Effector memory CD8-positive, alpha-beta T cell (primary cell): Measurements from ENCODE around the gene ANKRD24.
"Not testable (repeated sequence)": the region's sequence is repeated elsewhere in the genome, so short reads cannot be mapped to it uniquely, and the experiment has no call there.

Source experiments
- ATAC-seq: fragments of 150-1000 bp; cut with Tn5 transposase; replicated peaks from 2 replicates; pipeline ENCODE4 v1.10.0; 2021; ENCODE audit warnings: mild to moderate bottlenecking, moderate library complexity
- DNase-seq, 3 experiments: peaks; one replicate each; pipeline ENCODE4 v3.0.0; 2021
- H3K27ac Mint-ChIP-seq, 2 donors: one replicate each; pipeline ENCODE4 v1.8.0; 2022; ENCODE audit warnings: mild to moderate bottlenecking in 2 of 2, mixed read lengths in 2 of 2, moderate library complexity in 2 of 2
- H3K27me3 Mint-ChIP-seq, 2 donors: one replicate each; pipeline ENCODE4 v1.8.0; 2022; ENCODE audit warnings: mixed read lengths in 2 of 2
- H3K36me3 Mint-ChIP-seq: one replicate; pipeline ENCODE4 v1.8.0; 2022; ENCODE audit warnings: mild to moderate bottlenecking, moderate library complexity, mixed read lengths; ENCODE audit not compliant: insufficient read depth
- H3K4me1 Mint-ChIP-seq, 2 donors: one replicate each; pipeline ENCODE4 v1.8.0; 2022; ENCODE audit warnings: low read depth in 2 of 2, mixed read lengths in 2 of 2
- H3K4me3 Mint-ChIP-seq, 2 donors: one replicate each; pipeline ENCODE4 v1.8.0; 2022; ENCODE audit warnings: mild to moderate bottlenecking in 2 of 2, mixed read lengths in 2 of 2, moderate library complexity in 2 of 2
- H3K9me3 Mint-ChIP-seq, 2 donors: one replicate each; pipeline ENCODE4 v1.8.0; 2022; ENCODE audit warnings: mixed read lengths in 2 of 2
- total RNA-seq, 9 experiments: gene quantifications; one replicate each; lab custom pipeline; 2026; lab: John Stamatoyannopoulos, UW

The ANKRD24 gene
- 0.30 to 3.1 (median 0.88) reads per million in 9 experiments for total RNA-seq

DNA sequence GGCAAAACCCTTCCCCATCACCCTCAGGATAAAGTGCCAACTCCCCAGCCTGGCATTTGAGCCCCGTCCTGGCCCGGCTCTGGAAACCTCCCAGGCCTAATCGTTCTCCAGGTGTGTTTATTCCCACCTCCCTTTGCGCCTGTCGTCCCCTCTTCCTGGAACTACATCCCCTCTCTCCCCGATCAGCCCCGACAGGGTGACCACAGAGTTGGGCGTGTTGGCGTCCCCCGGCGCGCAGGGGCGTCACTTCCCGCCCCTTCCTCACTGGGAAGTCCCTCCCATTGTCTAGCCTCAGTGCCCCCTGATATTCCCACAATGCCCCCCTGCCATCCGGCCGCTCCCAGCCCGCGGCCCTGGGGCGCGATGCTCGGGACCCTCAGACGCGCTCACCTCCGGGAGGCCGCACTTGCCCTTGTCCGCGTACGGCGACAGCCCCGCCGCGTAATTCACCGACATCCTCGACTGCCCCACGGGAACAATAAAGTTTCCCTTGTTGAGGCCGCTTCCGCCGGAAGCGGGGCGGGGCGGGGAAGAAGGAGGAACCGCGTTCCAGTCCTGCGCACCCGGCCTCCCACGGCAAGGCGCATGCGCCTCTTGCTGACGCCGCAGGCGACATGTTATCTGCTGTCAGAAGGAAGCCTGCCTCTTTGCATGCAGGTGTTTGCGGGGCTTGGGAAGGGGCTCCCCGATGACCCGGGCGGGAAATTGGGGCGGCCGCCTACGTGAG, at the start of gene ANKRD24, which contains the start of gene SIRT6:
Gene ANKRD24, plus strand, starts transcription at position 606 of the 727 bp plus-strand sequence. CDS start 3,737 bp downstream, outside the sequence.
Gene SIRT6, minus strand, starts transcription at position 480 of the 727 bp plus-strand sequence. Its CDS starts 24 bp downstream, at position 456.
- ATAC-seq (peak; percentile 91), DNase-seq (peak; percentile 91 to 95 (median 94))
- Mint-ChIP-seq H3K4me3 (peak within 1 kb of the TSS; percentile 99), H3K27me3 (peaks cover 0 to under 1% of the 10 kb centered on the region in 2 donors), H3K9me3 (no peaks in the 10 kb centered on the region), H3K4me1 (peaks cover 21 to 34% of the 10 kb centered on the region in 2 donors), H3K27ac (peak within 1 kb of the TSS; percentile 97 to 98), H3K36me3 (peaks cover 21% of the 10 kb centered on the region)

DNA sequence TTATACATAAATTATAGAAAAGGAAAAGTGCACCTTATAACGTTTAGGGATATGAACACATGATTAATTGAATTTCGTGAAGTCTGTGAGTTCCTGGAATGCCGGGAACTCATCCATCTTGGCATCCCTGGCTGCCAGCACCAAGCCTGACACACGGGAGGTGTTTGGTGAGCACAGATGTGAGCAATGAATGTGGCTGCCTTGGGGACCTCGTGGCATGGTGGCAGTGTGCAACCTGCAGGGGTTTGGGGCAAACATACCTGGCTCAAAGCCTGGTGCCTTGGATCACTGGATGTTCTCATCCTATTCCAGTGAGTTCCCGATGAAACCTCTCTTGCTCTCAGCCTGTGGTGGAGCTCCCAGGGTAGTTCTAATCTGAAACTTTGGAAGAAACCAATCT, 48.1 kb upstream of the ANKRD24 start:
- H3K9me3 Mint-ChIP-seq, result no peaks in the 10 kb centered on the region
- peaks cover 5 to 9% of the 10 kb centered on the region in 2 donors for H3K27me3 Mint-ChIP-seq
- peaks cover 3% of the 10 kb centered on the region for H3K36me3 Mint-ChIP-seq
- ATAC-seq, result no peak
- H3K4me1 Mint-ChIP-seq, result peaks cover 1 to 2% of the 10 kb centered on the region in 2 donors
- no peak overlapping the region for H3K27ac Mint-ChIP-seq
- H3K4me3 Mint-ChIP-seq, result no peak overlapping the region
- no peak for DNase-seq

DNA sequence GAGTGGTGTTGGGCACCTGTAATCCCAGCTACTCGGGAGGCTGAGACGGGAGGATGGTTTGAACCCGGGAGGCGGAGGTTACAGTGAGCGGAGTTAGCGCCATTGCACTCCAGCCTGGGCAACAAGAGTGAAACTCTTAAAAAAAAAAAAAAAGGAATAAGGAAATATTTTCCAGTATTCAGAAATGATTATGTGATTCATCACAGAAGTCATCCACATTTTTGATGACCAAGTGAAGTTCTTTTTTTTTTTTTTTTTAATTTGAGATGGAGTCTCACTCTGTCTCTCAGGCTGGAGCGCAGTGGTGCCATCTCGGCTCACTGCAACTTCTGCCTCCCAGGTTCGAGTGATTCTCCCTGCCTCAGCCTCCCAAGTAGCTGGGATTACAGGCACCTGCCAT, 47.1 kb upstream of the ANKRD24 start:
- not testable (repeated sequence) for H3K9me3 Mint-ChIP-seq, H3K27me3 Mint-ChIP-seq, H3K27ac Mint-ChIP-seq, DNase-seq, ATAC-seq, H3K4me3 Mint-ChIP-seq, H3K36me3 Mint-ChIP-seq
- peaks cover 10% of the 10 kb centered on the region in 2 donors for H3K4me1 Mint-ChIP-seq

DNA sequence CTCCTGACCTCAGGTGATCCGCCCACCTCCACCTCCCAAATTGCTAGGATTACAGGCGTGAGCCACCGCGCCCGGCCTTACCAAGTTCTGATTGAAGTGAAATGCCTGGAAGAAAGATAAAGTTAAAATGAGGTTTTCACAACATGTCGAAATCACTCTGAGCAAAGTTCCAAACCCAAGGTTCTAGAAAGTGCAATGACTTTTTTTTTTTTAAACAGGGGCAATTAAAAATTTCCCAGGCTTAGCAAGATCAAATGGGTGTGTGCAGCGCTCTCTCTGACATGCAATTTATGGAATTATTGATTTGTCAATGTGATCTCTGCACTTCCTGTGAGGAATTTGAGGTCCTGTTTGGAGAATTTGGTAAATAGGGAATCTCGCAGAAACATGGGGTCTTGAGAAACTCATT, 45.8 kb upstream of the ANKRD24 start:
- Mint-ChIP-seq H3K27me3 (no peaks in the 10 kb centered on the region), H3K27ac (no peak overlapping the region), H3K4me1 (peaks cover 12% of the 10 kb centered on the region in 2 donors), H3K9me3 (no peaks in the 10 kb centered on the region), H3K4me3 (no peak overlapping the region), H3K36me3 (peaks cover 9% of the 10 kb centered on the region)
- DNase-seq (no peak), ATAC-seq (no peak)

DNA sequence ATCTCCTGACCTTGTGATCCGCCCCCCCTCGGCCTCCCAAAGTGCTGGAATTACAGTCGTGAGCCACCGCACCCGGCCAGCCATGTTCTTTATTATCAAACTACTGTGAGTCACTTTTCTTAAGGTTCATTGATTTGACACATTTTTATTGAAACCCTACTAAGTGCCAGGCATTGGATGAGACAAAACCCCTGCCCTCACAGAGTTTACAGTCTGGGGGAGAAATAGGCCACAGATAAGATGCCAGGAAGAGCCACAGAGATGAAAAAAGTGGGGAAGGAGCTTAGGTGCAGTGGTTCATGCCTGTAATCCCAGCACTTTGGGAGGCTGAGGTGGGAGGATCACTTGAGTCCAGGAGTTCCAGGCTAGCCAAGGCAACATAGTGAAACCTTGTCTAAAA, 44.0 kb upstream of the ANKRD24 start:
- Mint-ChIP-seq H3K9me3 (no peaks in the 10 kb centered on the region), H3K36me3 (peaks cover 9% of the 10 kb centered on the region), H3K4me3 (no peak overlapping the region), H3K4me1 (peaks cover 12% of the 10 kb centered on the region in 2 donors), H3K27ac (no peak overlapping the region), H3K27me3 (peaks cover 3 to 9% of the 10 kb centered on the region in 2 donors)
- DNase-seq, result no peak
- ATAC-seq, result no peak

DNA sequence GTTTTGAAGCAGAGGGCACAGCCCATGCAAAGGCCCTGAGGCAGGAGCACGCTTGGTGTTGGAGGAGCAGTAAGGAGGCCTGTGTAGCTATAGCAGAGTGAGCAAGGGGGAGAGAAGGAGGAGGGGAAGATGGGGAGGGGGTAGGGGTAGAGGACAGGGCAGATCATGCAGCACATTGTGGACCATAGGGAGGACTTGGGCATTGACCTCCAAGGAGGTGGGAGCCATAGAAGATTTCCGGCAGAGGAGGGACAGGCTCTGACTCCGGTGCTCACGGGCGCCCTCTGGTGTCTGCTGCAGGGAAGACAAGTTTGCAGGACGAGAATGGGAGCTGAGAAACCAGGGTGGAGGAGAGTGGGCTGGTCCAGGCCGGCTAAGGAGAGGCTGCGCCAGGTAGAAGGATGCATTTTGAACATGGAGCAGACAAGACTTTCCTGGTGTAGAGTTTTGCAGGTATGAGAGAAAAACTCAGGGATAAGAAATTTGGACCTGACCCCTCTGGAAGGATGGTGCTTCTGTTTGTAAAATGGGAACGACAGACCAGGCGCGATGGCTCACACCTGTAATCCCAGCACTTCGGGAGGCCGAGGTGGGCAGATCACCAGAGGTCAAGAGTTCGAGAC, 42.8 kb upstream of the ANKRD24 start:
- ATAC-seq, result peak; percentile 92
- no peaks in the 10 kb centered on the region for H3K9me3 Mint-ChIP-seq
- H3K4me1 Mint-ChIP-seq, result peaks cover 12% of the 10 kb centered on the region in 2 donors
- H3K27ac Mint-ChIP-seq, result no peak overlapping the region
- H3K27me3 Mint-ChIP-seq, result peaks cover 15 to 21% of the 10 kb centered on the region in 2 donors
- peaks cover 9% of the 10 kb centered on the region for H3K36me3 Mint-ChIP-seq
- H3K4me3 Mint-ChIP-seq, result peak overlapping the region; percentile 24 to 44
- peak; percentile 86 to 90 (median 88) for DNase-seq

DNA sequence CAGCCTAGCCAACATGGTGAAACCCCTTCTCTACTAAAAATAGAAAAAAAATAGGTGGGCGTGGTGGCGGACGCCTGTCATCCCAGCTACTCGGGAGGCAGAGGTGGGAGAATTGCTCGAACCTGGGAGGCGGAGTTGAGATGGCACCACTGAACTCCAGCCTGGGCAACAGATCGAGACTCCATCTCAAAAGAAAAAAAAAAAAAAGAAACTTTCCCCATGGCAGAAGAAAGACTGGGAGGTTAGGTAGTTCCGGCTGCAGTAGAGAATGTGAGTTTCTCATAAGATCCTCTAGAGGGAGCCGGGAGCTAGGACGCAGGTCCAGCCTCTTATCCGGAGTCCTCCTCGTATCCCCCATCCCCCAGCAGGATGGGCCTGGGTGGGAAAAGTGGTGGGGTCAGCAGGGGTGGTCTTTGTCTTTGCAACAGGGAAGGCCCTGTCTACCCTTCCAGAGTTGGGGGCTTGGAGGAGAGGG, 42.2 kb upstream of the ANKRD24 start:
- H3K4me3 Mint-ChIP-seq, result peak overlapping the region; percentile 24 to 44
- peaks cover 17 to 24% of the 10 kb centered on the region in 2 donors for H3K27me3 Mint-ChIP-seq
- ATAC-seq (peak; percentile 80), DNase-seq (peak in 2 of 3 experiments; percentile 14 to 22)
- no peaks in the 10 kb centered on the region for H3K9me3 Mint-ChIP-seq
- peaks cover 12% of the 10 kb centered on the region in 2 donors for H3K4me1 Mint-ChIP-seq
- peaks cover 7% of the 10 kb centered on the region for H3K36me3 Mint-ChIP-seq
- no peak overlapping the region for H3K27ac Mint-ChIP-seq

DNA sequence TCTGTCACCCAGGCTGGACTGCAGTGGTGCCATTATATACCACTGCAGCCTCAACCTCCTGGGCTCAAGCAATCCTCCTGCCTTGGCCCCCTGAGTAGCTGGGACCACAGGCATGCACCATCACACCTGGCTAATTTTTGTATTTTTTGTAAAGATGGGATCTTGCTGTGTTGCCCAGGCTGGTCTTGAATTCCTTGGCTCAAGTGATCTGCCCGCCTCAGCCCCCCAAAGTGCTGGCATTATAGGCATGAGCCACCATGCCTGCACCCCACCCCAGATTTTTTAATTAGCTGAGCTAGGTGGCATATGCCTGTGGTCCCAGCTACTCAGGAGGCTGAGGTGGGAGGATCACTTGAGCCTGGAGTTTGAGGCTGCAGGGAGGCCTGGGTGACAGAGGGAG, 39.6 kb upstream of the ANKRD24 start:
- H3K9me3 Mint-ChIP-seq, H3K27ac Mint-ChIP-seq, ATAC-seq, H3K4me3 Mint-ChIP-seq, DNase-seq, H3K36me3 Mint-ChIP-seq: not testable (repeated sequence)
- Mint-ChIP-seq H3K27me3 (peaks cover 23 to 34% of the 10 kb centered on the region in 2 donors), H3K4me1 (peaks cover 12% of the 10 kb centered on the region in 2 donors)

DNA sequence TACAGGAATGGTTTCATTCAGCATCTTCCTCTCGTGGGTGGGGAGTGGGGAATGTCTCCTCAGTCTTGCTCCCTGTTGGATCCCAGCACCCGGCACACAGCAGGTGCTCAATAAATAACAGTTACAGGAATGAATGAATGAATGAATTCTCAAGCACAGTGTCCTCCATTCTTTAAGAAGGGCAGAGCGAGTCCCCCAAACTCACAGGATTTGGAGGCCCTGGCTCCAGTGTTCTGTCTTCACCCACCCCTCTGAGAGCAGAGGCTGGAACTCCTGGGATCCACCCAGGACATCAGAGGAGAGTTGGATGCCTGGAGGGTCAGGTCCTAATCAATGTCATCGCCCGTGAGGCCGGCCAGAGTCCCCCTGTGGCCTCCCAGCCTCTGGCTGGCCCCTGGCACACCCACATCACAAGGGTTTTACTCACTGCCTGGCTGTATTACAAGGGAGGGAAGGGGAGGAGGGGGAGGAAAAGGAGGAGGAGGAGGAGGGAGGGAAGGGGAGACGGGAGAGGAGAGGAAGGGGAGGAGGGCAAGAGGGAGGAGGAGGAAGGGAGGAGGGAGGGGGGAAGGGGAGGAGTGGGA, 37.7 kb upstream of the ANKRD24 start:
- no peak overlapping the region for H3K27ac Mint-ChIP-seq
- H3K9me3 Mint-ChIP-seq, result no peaks in the 10 kb centered on the region
- ATAC-seq, result no peak
- peaks cover 4% of the 10 kb centered on the region for H3K36me3 Mint-ChIP-seq
- H3K27me3 Mint-ChIP-seq, result peaks cover 28 to 41% of the 10 kb centered on the region in 2 donors
- no peak for DNase-seq
- no peak overlapping the region for H3K4me3 Mint-ChIP-seq
- H3K4me1 Mint-ChIP-seq, result peaks cover 6% of the 10 kb centered on the region in 2 donors

DNA sequence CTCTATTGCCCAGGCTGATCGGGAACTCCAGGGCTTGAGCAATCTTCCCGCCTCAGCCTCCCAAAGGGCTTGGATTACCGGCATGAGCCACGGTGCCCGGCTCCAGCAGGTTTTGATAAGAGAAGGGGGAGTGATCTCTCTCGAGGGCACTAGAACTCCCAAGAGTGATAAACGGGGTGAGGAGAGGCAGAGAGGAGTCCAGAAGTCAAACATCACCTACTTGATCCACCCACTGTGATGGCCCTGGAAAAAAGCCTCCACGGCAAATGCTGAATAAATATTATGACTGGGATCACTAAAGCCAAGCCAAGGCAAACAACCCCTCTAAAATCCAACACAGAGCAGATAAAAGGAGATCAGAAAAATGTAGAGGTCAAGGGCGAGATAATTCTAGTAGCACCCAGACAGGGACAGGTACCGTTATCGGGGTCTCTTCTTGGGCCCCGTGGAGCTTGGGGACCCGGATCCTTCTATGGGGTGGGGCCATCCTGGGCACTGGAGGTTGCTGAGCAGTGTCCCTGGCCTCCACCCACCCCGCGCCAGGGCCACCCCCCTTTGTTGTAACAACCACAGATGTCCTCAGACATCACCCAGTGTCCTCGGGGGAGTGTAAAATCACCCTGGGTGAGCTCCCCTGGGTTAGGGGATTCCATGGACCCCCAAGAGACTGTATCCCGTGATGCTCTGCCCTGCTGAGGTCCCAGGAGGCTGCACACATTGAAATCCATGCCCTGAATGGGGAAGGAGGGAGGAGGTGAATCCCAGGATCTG, 32.8 kb upstream of the ANKRD24 start:
- Mint-ChIP-seq H3K36me3 (no peaks in the 10 kb centered on the region), H3K4me1 (peaks cover 0 to 8% of the 10 kb centered on the region in 2 donors), H3K27ac (no peak overlapping the region), H3K4me3 (no peak overlapping the region), H3K9me3 (no peaks in the 10 kb centered on the region), H3K27me3 (peaks cover 19 to 27% of the 10 kb centered on the region in 2 donors)
- ATAC-seq (no peak), DNase-seq (no peak)

DNA sequence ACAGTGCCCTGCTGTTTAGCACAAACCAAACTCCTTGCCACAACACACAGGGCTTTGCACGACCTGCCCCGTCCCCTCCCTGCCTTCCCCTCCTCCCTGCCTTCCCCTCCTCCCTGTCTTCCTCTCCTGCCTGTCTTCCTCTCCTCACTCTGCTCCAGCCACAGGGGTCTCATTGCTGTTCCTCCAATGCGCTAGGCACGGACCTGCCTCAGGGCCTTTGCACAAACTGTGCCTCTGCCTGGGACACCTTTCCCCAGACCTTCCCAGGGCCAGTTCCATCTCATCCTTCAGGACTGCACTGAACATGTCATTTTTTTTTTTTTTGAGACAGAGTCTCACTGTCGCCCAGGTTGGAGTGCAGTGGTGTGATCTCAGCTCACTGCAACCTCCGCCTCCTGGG, 30.9 kb upstream of the ANKRD24 start:
- Mint-ChIP-seq H3K4me1 (peaks cover 0 to 8% of the 10 kb centered on the region in 2 donors), H3K9me3 (no peaks in the 10 kb centered on the region), H3K27ac (no peak overlapping the region), H3K27me3 (peaks cover 10 to 14% of the 10 kb centered on the region in 2 donors), H3K4me3 (no peak overlapping the region), H3K36me3 (no peaks in the 10 kb centered on the region)
- ATAC-seq (no peak), DNase-seq (no peak)

DNA sequence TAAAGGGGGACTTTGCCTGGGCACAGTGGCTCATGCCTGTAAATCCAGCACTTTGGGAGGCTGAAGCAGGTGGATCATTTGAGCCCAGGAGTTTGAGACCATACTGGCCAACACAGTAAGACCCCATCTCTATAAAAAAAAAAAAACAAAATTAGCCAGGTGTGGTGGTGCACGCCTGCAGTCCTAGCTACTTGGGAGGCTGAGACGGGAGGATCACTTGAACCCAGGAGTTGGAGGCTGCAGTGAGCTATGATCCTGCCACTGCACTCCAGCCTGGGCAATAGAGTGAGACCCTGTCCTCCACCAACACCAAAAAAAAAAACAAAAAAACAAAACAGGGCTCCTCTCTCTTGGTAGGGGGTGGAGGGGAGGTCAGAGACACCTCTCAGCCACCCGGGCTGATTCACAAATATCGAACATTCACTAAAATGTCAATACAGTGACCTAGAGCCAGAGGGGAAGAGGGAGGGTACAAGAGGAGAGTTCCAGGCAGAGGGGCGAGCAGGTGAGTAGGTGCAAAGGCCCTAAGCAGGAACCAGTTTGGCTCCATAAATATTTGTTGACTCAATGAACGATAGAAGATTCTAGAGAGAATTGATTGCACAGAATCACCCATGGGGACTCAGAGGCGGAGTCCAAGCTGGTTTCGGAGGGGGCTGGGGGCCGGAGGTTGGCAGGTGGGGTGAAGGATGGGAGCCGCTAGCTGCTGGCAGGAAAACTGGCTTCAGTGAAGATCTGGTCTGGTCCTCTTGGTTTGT, 30.1 kb upstream of the ANKRD24 start:
- DNase-seq (no peak), ATAC-seq (no peak)
- Mint-ChIP-seq H3K27ac (peak overlapping the region in 1 of 2 donors; percentile 82), H3K9me3 (no peaks in the 10 kb centered on the region), H3K4me1 (peaks cover 0 to 8% of the 10 kb centered on the region in 2 donors), H3K27me3 (peaks cover 10 to 14% of the 10 kb centered on the region in 2 donors), H3K4me3 (no peak overlapping the region), H3K36me3 (no peaks in the 10 kb centered on the region)
